IPS-NIHi7 (cell line): ENCODE data around the gene SEMA6A.

Experiments
- DNase-seq: peaks from one replicate; pipeline ENCODE4 v3.0.0; 2012; ENCODE audit warnings: mixed read lengths; ENCODE audit errors: extremely low spot score

SEMA6A gene

GRCh38 chr5:116440457-116441001 lies 134.1 kb downstream of the SEMA6A start:
- DNase-seq = no peak

DNA sequence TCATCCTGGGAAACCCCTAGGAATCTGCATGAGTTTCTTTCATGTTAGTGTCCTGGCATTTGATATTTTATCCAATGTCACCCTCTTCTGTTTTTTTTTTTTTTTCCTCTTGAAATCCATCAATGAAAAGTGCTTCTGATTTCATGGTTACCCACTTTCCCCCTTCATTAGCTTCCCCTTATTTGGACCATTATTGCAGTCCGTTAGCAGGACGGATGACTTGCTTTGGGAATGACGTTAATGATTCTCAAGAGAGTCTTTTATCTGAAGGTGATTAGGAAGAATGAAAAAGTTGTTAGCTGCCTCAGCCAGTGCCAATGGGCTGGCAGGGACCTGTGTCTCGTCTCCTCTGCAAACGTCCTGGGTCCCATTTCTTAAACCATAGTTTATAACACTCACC lies 134.7 kb downstream of the SEMA6A start:
- DNase-seq = no peak

DNA sequence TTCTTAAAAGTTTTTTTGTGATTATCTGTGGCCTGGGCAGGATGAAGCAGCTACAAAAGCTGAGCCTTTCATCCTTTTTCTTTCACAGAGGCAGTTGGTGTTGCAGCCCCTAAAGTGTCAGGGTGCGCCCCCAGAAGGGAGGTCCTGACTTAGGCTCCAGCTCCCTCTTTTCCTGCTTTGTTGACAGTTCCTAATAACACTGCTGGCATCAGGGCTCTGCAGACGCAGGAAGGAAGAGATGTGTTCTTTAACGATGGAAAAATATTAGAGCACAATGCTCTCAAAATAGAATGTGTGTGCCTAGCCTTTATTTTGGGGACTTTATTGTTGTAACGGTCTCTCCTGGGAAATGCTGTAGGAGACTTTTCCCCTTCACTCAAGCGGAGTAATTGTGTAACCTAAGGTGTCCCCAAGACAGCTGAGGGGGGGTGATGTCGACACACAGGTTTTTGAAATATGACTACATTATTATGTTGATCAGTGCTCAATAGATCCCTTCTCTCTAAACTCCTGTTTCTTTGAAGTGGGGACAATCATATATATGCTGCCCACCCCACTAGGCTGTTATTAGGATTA lies 135.6 kb downstream of the SEMA6A start:
- no peak for DNase-seq

GRCh38 chr5:116437922-116438578 lies 136.6 kb downstream of the SEMA6A start:
- DNase-seq = peak; percentile 58

- no peak for DNase-seq
Observed at GRCh38 chr5:116437351-116437705, 137.3 kb downstream of the SEMA6A start.

DNA sequence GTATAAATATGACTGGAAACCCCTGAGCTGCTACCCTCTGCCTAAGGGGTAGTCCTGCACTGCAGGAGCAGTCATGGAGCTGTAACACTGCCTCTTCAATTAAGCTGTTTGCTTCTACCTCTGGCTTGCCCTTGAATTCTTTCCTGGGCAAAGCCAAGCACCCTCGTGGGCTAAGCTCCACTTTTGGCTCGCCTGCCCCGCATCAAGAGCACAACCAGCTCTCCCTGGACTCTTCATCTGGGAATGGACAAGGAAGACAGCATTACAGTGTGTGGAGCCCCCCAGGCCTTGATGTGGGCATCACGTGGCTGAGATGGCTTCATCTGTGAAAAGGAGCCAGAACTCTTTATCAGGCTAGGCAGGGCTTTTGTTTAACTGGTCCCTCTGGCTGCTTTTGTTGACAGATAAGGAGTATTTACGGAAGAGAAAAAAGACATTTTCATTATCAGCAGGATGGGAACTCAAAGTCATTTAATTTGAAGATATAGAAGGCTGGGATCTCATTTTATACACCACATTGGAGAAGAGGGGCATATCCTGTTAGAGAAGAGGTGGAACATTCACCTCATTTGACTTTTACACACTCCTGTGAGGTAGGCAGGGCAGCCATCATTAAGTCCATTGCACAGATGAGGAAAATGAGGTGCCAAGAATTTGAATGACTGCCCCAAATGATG lies 137.8 kb downstream of the SEMA6A start:
- DNase-seq = no peak

- no peak for DNase-seq
Observed at GRCh38 chr5:116428966-116429365, 145.7 kb downstream of the SEMA6A start.

DNA sequence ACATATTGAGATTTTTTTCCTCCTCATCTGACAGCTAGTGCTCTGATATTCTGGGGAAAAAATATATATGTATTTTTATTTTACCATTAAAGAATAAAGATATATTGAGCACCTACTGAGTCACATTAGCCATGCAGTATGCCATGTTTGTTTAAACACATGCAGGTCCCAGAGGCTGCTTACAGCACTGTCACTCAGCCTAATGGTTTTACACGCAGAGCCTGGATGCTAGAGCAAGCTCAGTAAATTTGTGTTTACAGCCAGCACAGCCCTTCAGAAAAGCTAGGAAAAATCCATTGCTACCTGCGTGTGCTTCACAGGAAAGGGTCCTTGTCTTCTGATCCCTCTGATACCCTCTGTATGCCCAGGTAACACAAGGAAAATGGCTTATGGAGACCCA lies 146.2 kb downstream of the SEMA6A start:
- DNase-seq = no peak

DNA sequence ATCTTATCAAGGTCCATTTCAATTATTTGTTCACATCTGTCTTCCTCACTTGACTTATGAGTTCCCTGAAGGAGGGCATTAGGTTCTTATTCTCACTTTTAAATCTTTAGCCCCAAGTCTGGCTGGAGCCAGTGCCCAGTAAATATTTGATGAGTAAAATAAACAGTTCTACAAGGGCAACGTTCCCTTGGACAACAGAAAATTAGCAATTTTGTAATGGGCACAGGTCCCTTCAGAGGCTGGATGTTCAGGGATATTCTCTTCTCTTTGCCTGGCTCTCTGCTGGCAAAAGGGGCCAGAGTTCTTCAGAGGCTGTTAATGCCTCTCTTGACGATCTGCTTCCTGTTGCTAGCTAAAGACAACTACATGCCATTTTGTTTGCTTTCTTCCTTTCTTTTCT lies 149.7 kb downstream of the SEMA6A start:
- DNase-seq = no peak

GRCh38 chr5:116424258-116424615 lies 150.4 kb downstream of the SEMA6A start:
- no peak for DNase-seq

- no peak for DNase-seq
Observed at GRCh38 chr5:116423587-116424257, 150.9 kb downstream of the SEMA6A start.

DNA sequence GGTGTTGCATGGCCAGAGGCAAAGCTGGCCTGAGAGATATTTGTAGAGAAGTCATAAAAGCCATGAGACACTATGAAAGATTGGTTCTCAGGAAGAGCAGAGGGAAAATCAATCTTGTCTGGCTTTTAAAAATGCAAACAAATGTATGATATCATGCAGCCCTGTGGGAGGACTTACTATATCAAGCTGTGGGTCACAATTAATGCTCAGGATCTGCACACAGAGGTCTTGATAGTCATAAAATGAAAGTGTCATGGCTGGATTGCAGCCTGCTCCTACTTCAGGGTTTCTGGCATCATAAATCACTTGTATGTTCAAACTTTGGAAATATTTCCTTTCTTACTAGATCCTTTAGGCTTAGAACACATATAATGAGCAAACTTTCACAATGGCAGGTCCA lies 151.5 kb downstream of the SEMA6A start:
- no peak for DNase-seq

DNA sequence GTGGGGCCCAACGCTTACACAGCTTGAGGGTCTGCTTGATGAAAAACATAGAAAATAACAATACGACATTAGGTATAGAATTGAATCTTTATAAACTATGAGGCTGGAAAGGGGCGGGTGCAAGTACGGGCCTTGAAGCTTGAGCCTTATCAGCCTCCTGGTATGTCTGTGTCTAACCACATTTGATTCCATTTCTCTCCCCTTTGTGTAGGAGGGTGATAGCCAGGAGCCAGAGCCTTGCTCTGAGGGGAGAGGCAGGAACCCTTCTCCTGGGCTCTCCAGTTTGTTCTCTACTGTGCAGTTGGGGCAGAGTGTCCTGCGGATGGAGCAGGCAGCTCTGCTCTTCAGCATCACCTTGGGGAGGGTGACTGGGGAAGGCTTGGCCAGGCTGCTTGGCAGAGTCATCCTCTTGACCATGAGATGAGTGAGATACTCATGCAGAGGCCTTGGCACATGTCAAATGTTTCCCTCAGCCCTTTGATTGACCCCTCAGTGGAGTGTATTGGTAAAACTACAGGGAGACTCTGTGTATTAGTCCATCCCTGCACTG lies 153.5 kb downstream of the SEMA6A start:
- no peak for DNase-seq

DNA sequence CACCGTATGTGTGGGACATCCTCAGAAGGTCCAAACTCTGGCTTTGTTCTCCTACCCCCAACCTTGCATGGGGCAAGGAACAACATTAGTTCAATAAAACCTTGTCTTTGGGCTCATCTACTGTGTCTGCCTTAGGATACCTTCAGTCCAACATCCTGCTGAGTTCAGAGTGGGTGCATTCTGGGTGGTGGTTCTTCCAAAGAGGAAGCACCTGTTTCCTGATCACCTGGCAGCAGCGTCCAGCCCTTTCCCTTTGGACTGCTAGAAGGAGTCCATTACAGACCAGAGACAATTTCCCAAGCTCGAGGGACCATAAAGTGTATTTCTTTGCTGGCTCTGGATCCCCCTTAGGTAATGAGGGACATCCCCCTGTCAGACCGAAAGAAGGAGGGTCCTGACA lies 154.1 kb downstream of the SEMA6A start:
- no peak for DNase-seq

- no peak for DNase-seq
Observed at GRCh38 chr5:116419258-116419657, 155.4 kb downstream of the SEMA6A start.

DNA sequence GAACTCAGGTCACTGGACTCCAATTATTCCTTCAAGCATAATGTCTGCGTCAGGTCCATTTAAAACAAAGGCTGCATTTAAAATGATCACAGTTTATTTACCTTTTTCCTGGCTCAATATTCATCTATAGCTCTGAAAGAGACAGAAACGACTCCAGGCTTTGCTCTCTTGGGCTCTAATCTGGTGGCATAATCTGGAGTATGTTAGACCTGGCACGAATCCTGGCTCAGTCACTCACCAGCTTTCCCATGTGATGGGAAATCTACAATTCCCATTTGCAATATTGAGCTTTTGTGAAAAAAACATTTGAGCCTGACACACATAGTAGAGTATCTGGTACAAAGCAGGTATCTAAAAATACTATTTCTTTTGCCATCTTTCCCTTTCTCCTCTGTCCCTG lies 155.8 kb downstream of the SEMA6A start:
- DNase-seq = no peak

DNA sequence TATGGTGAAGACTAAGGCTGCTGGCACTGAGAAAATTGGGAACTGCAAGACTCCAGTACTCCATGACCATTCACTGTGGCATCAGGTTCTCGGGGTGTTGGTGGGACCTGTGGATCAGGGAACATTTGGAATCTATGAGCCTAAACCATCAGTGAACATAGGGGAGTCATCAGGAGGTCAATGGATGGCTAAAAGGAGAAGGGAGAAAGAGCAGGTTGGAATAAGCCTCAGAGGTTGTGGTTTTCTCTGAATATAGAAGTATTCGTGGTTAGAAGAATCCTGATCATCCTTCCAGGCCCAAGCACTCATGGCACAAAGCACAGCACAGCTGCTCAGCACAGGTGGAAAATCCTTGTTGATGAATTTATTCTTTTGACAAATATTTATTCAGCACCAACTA lies 156.6 kb downstream of the SEMA6A start:
- no peak for DNase-seq

GRCh38 chr5:116415989-116416388 lies 158.6 kb downstream of the SEMA6A start:
- no peak for DNase-seq

GRCh38 chr5:116415182-116415581 lies 159.4 kb downstream of the SEMA6A start:
- no peak for DNase-seq

- DNase-seq = no peak
Observed at GRCh38 chr5:116411101-116411571, 163.5 kb downstream of the SEMA6A start.

GRCh38 chr5:116410336-116410890 lies 164.2 kb downstream of the SEMA6A start:
- DNase-seq = no peak
